Mesendoderm (in vitro differentiated cells): ENCODE data around the gene STK10.
"Not testable (repeated sequence)": the region's sequence is repeated elsewhere in the genome, so short reads cannot be mapped to it uniquely, and the experiment has no call there.

Experiments
- DNase-seq: peaks from one replicate; pipeline ENCODE4 v3.0.0; 2013
- H2AK5ac ChIP-seq: 2 replicates; pipeline ENCODE4 v1.6.1; 2013; ENCODE audit warnings: low read length, inconsistent platforms
- H2BK120ac ChIP-seq: 2 replicates; pipeline ENCODE4 v1.6.1; 2013; ENCODE audit warnings: low read depth, mild to moderate bottlenecking, low read length, moderate library complexity, mixed read lengths
- H2BK15ac ChIP-seq: replicated peaks from 2 replicates; pipeline ENCODE4 v1.6.1; 2013; ENCODE audit warnings: low read depth, mild to moderate bottlenecking, moderate library complexity
- H2BK5ac ChIP-seq: 2 replicates; pipeline ENCODE4 v1.6.1; 2013; ENCODE audit warnings: low read length, inconsistent platforms
- H3K18ac ChIP-seq: 2 replicates; pipeline ENCODE4 v1.6.1; 2013; ENCODE audit warnings: mild to moderate bottlenecking, low read length, mixed read lengths
- H3K23ac ChIP-seq: one replicate; pipeline ENCODE4 v1.6.1; 2013; ENCODE audit warnings: low read length
- H3K27ac ChIP-seq: 2 replicates; pipeline ENCODE4 v1.5.1; 2013; ENCODE audit warnings: low read depth, mild to moderate bottlenecking, inconsistent platforms, low read length, moderate library complexity
- H3K27me3 ChIP-seq: 2 replicates; pipeline ENCODE4 v1.6.1; 2013; ENCODE audit warnings: low read length, control low read depth, mild to moderate bottlenecking, inconsistent platforms; ENCODE audit not compliant: insufficient read depth, poor library complexity
- H3K36me3 ChIP-seq: 2 replicates; pipeline ENCODE4 v1.6.1; 2013; ENCODE audit warnings: low read length, inconsistent platforms; ENCODE audit not compliant: control insufficient read depth, insufficient read depth
- H3K4ac ChIP-seq: one replicate; pipeline ENCODE4 v1.6.1; 2013; ENCODE audit warnings: low read depth, mild to moderate bottlenecking, low read length, moderate library complexity
- H3K4me1 ChIP-seq: 2 replicates; pipeline ENCODE4 v1.6.1; 2013; ENCODE audit warnings: low read depth, low read length, inconsistent platforms; ENCODE audit not compliant: control insufficient read depth
- H3K4me2 ChIP-seq: 2 replicates; pipeline ENCODE4 v1.6.1; 2013; ENCODE audit warnings: low read length
- H3K4me3 ChIP-seq: 2 replicates; pipeline ENCODE4 v1.5.1; 2013; ENCODE audit warnings: mild to moderate bottlenecking, low read length
- H3K56ac ChIP-seq: one replicate; pipeline ENCODE4 v1.6.1; 2013; ENCODE audit warnings: low read length
- H3K79me1 ChIP-seq: 2 replicates; pipeline ENCODE4 v1.6.1; 2013; ENCODE audit warnings: low read length, inconsistent platforms
- H3K79me2 ChIP-seq: 2 replicates; pipeline ENCODE4 v1.6.1; 2013; ENCODE audit warnings: mild to moderate bottlenecking, low read length; ENCODE audit not compliant: control insufficient read depth, insufficient read depth
- H3K9ac ChIP-seq: 2 replicates; pipeline ENCODE4 v1.6.1; 2013; ENCODE audit warnings: low read length, inconsistent platforms
- H4K5ac ChIP-seq: one replicate; pipeline ENCODE4 v1.6.1; 2013; ENCODE audit warnings: low read length
- H4K8ac ChIP-seq: one replicate; pipeline ENCODE4 v1.6.1; 2013; ENCODE audit warnings: low read depth, mild to moderate bottlenecking, control low read depth, low read length, moderate library complexity
- WGBS: extraction: QIAGEN DNeasy Blood & Tissue Kit; methylation state at CpG from one replicate; pipeline ENCODE4 v1.1.7; 2013; ENCODE audit warnings: low lambda C conversion rate, missing lambda C conversion rate; ENCODE audit not compliant: insufficient coverage; ENCODE audit errors: extremely low coverage; 5-methylcytosine and 5-hydroxymethylcytosine counted together

The STK10 gene

GRCh38 chr5:172211676-172212075, 23.7 kb upstream of the STK10 start:
- Histone ChIP-seq H3K79me1 (peaks cover 8% of the 10 kb centered on the region), H3K27ac (no peak overlapping the region), H3K23ac (no peak overlapping the region), H3K4me3 (no peak overlapping the region), H3K4ac (no peak overlapping the region), H3K4me1 (no peaks in the 10 kb centered on the region), H2BK120ac (no peak overlapping the region), H3K4me2 (no peak overlapping the region), H2BK5ac (no peak overlapping the region), H2AK5ac (no peak overlapping the region), H4K8ac (no peak overlapping the region), H3K27me3 (no peaks in the 10 kb centered on the region), H3K18ac (no peak overlapping the region), H2BK15ac (no peak overlapping the region), H3K9ac (no peak overlapping the region), H3K56ac (no peak overlapping the region), H4K5ac (no peak overlapping the region), H3K36me3 (peaks cover 4% of the 10 kb centered on the region), H3K79me2 (peaks cover 2% of the 10 kb centered on the region)
- DNase-seq: no peak
- no CpG with 5 or more reads among the region's 8 CpGs for WGBS

DNA sequence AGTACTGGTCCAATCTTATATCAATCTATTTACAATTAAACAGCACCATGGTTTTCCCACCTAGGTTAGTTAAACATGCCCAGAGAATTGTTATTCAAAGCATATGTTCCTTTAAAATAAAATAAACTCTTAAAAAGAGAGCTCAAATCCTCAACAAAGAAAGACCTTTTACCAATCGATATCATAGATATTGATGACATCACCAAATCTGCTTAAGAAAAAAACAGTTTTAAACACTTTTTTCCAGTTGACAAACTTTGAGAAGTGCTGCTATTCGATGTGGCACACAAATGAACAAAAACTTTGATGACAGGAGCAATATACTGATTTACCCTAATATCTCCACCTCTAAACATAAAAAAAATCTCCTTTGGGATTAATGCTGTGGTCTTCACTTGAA, 21.7 kb upstream of the STK10 start:
- H3K36me3 ChIP-seq: peaks cover 4% of the 10 kb centered on the region
- no peak overlapping the region for H2BK15ac ChIP-seq
- H3K79me1 ChIP-seq: peaks cover 1% of the 10 kb centered on the region
- H3K23ac ChIP-seq: no peak overlapping the region
- no peak overlapping the region for H3K4me2 ChIP-seq
- no peaks in the 10 kb centered on the region for H3K27me3 ChIP-seq
- no peak overlapping the region for H2AK5ac ChIP-seq
- H2BK120ac ChIP-seq: no peak overlapping the region
- H3K4me3 ChIP-seq: no peak overlapping the region
- no CpG with 5 or more reads among the region's 2 CpGs for WGBS
- no peak overlapping the region for H3K9ac ChIP-seq
- no peak overlapping the region for H3K27ac ChIP-seq
- H3K79me2 ChIP-seq: no peaks in the 10 kb centered on the region
- H4K8ac ChIP-seq: no peak overlapping the region
- no peak overlapping the region for H3K56ac ChIP-seq
- no peaks in the 10 kb centered on the region for H3K4me1 ChIP-seq
- DNase-seq: no peak
- H3K4ac ChIP-seq: no peak overlapping the region
- H2BK5ac ChIP-seq: no peak overlapping the region
- no peak overlapping the region for H3K18ac ChIP-seq
- H4K5ac ChIP-seq: no peak overlapping the region

- H3K27ac ChIP-seq: no peak overlapping the region
- H3K56ac ChIP-seq: no peak overlapping the region
- H3K23ac ChIP-seq: no peak overlapping the region
- no peak overlapping the region for H3K18ac ChIP-seq
- DNase-seq: no peak
- no peak overlapping the region for H2AK5ac ChIP-seq
- no peak overlapping the region for H2BK15ac ChIP-seq
- no peaks in the 10 kb centered on the region for H3K27me3 ChIP-seq
- no peaks in the 10 kb centered on the region for H3K4me1 ChIP-seq
- H3K4me3 ChIP-seq: no peak overlapping the region
- no peak overlapping the region for H3K9ac ChIP-seq
- no peak overlapping the region for H2BK5ac ChIP-seq
- H3K79me1 ChIP-seq: peaks cover 1% of the 10 kb centered on the region
- H4K8ac ChIP-seq: no peak overlapping the region
- no peaks in the 10 kb centered on the region for H3K79me2 ChIP-seq
- no peak overlapping the region for H3K4ac ChIP-seq
- H3K4me2 ChIP-seq: no peak overlapping the region
- H4K5ac ChIP-seq: no peak overlapping the region
- H3K36me3 ChIP-seq: peaks cover 4% of the 10 kb centered on the region
- no CpG with 5 or more reads among the region's 3 CpGs for WGBS
- H2BK120ac ChIP-seq: no peak overlapping the region
Measured at GRCh38 chr5:172207511-172207910, 19.5 kb upstream of the STK10 start.

- H3K27me3 ChIP-seq, H2BK120ac ChIP-seq, H3K36me3 ChIP-seq, DNase-seq, H2BK5ac ChIP-seq, H4K5ac ChIP-seq, H3K4me2 ChIP-seq, H3K23ac ChIP-seq, H3K9ac ChIP-seq, H4K8ac ChIP-seq, H3K56ac ChIP-seq, H3K4ac ChIP-seq, H3K4me3 ChIP-seq, H3K79me1 ChIP-seq, H2AK5ac ChIP-seq, H2BK15ac ChIP-seq, H3K4me1 ChIP-seq, H3K18ac ChIP-seq, H3K27ac ChIP-seq, H3K79me2 ChIP-seq: not testable (repeated sequence)
- WGBS: no CpG with 5 or more reads among the region's 11 CpGs
Measured at GRCh38 chr5:172205984-172206383, 18.0 kb upstream of the STK10 start.

GRCh38 chr5:172200476-172200875, 12.5 kb upstream of the STK10 start:
- WGBS: no CpG with 5 or more reads among the region's 6 CpGs
- H3K27ac ChIP-seq: no peak overlapping the region
- no peaks in the 10 kb centered on the region for H3K27me3 ChIP-seq
- peaks cover 2% of the 10 kb centered on the region for H3K36me3 ChIP-seq
- no peak overlapping the region for H4K5ac ChIP-seq
- H3K18ac ChIP-seq: no peak overlapping the region
- H3K56ac ChIP-seq: no peak overlapping the region
- no peak overlapping the region for H2BK15ac ChIP-seq
- no peaks in the 10 kb centered on the region for H3K4me1 ChIP-seq
- H3K9ac ChIP-seq: no peak overlapping the region
- H4K8ac ChIP-seq: no peak overlapping the region
- no peak overlapping the region for H2BK5ac ChIP-seq
- H2AK5ac ChIP-seq: no peak overlapping the region
- H3K79me1 ChIP-seq: no peaks in the 10 kb centered on the region
- no peak overlapping the region for H2BK120ac ChIP-seq
- DNase-seq: no peak
- no peaks in the 10 kb centered on the region for H3K79me2 ChIP-seq
- no peak overlapping the region for H3K4ac ChIP-seq
- H3K23ac ChIP-seq: no peak overlapping the region
- H3K4me2 ChIP-seq: no peak overlapping the region
- no peak overlapping the region for H3K4me3 ChIP-seq

DNA sequence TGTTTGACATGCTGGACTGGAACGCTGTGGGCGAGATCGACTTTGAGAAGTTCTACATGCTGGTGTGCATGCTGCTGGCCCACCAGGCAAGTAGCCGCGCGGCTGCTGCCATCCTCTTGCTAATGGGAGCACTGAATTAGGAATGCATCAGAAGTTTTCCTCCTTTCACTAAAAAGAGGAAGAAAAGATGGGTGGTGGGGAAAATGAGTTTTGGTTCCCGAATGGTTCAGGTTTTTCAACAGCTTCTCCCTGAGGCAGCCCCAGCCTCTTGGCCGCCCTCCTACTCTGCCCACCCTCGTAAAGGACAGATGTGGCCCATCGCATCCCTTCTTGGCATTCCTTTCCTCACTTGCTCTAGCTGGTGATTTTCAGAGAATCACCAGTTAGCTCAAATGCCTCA, 11.4 kb upstream of the STK10 start:
- no peak for DNase-seq
- Histone ChIP-seq H2AK5ac (no peak overlapping the region), H2BK15ac (no peak overlapping the region), H3K4me3 (no peak overlapping the region), H3K4ac (no peak overlapping the region), H3K4me2 (no peak overlapping the region), H3K9ac (no peak overlapping the region), H2BK120ac (no peak overlapping the region), H3K79me1 (no peaks in the 10 kb centered on the region), H3K27me3 (no peaks in the 10 kb centered on the region), H4K8ac (no peak overlapping the region), H3K56ac (no peak overlapping the region), H3K4me1 (no peaks in the 10 kb centered on the region), H3K23ac (no peak overlapping the region), H2BK5ac (no peak overlapping the region), H3K36me3 (peaks cover 2% of the 10 kb centered on the region), H3K18ac (no peak overlapping the region), H3K79me2 (no peaks in the 10 kb centered on the region), H4K5ac (no peak overlapping the region), H3K27ac (no peak overlapping the region)
- no CpG with 5 or more reads among the region's 10 CpGs for WGBS
